Inflammatory macrophage treated with lipopolysaccharide for 1 hour (primary cell): ENCODE results near the gene BTRC.
"Not testable (repeated sequence)": the region's sequence is repeated elsewhere in the genome, so short reads cannot be mapped to it uniquely, and the experiment has no call there.

Experiments used
- DNase-seq, 2 donors: peaks; one replicate each; pipeline ENCODE4 v3.0.0-alpha.2; 2020 to 2022

Gene BTRC

DNA sequence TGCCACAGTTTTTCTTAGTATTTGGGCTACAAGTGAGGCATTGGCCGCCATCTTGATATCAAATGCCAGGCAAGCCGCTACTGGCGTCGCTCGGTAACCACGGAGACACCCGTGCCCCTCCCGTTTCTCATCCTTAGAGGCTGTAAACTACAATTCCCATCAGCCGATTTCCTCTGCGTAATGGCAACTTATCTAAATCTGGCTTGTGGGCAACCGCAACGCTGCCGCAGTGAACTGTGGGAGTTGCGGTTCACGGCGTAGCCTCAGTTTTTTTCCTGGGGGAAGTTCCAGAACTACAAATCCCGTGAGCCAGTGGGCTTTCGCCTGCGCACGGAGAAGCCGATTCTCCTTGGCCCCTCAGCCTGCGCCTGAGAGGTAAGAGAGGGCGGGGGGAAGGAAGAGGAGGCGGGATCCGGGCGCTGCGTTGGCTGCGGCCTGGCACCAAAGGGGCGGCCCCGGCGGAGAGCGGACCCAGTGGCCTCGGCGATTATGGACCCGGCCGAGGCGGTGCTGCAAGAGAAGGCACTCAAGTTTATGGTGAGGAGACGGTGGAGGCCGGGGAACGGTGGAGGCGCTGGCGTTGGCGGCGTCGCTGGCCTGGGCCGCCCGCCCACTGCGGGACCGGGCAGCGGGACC, at the start of gene BTRC:
TSS of gene BTRC (plus strand) at position 474 of the 636 bp plus-strand sequence. CDS start at position 490, 16 bp downstream.
- peak; percentile 98 to 99 for DNase-seq

- DNase-seq, result no peak
Measured at GRCh38 chr10:101304316-101304715, 49.6 kb upstream of the BTRC start.

DNA sequence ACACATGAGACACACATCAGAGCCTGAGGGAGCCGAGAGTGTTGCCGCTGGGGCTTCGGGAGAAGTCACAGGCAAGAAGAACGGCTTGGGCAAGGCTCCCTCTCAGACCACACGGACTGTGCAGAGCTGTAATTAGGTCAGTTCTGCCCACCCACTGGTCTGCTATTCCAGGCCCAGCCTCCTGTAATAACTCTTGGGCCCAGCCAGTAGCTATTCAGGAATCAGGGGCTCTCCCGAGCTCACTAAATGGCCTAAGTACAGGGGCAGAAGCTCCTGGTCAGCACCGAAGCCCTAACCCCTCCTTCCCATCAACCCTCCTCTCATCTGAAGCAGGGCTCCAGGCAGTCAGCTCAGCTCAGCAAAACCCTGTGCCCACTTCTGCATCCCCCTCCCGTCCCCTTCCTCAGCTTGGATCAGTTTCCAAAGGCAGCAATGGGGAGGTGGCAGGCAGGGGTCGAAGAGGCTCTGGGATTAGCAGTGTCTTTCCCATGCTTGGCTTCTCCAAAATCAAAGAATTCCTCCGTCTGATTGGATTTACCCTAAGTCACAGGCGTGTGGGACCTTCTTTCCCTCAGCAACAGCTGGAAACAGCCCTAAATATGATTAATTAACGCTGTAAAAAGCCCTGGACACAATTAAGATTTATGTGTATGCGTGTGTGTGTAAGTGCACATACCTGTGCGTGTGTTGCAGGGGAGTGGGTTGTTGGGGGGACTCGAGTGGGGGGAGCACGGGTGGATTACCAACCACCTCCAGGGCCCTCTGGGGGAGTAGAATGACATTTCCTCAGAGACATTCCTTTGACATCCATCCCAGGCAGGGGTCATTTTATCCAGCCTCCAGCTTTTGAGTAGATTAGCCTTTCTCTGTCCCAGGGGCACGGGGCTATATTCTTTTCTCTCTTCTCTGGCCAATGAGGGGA, 48.4 kb upstream of the BTRC start:
- no peak for DNase-seq

DNA sequence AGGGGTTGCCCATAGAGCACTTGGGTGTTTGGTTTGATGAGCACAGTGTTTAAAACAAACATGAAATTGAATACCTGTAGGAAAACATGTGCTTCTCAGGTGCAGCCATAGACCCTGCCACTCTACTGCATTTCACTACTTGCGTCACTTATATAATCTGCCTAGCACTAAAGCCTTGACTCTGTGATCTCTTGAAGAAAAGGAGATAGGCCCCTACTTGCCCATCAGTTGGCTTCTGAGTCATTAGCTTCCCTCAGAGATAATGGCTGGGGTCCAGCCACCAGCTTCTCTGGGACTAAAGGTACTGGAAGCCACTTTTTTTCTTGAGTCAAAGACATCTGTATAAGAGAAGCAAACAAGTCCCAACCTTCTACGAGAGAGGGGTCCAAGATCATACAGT, 45.9 kb upstream of the BTRC start:
- DNase-seq, result no peak

GRCh38 chr10:101310529-101311184, 43.3 kb upstream of the BTRC start:
- no peak for DNase-seq

GRCh38 chr10:101311185-101312066, 42.5 kb upstream of the BTRC start:
- DNase-seq, result no peak

- DNase-seq, result peak; percentile 15 to 34
Measured at GRCh38 chr10:101319241-101319915, 34.6 kb upstream of the BTRC start.

DNA sequence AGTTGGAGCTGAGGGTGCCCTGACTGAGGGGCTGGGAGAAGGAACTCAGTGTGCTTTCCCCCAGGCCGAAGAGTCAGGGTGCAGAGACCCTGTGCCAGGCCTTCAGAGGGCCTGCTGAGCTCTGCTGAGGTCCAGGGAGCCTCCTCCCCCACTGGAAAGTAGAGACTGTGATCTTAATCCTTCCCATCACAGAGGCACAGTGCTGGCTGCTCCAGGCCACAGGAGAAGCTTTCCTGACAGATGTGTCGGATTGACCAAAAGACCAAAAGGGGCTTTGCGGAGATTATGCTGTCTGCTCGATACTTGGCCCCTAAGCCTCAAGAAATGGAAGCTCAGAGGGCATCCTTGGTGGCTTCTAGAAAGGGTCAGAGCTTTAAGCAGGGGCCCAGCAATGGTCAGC, 32.9 kb upstream of the BTRC start:
- DNase-seq, result no peak

DNA sequence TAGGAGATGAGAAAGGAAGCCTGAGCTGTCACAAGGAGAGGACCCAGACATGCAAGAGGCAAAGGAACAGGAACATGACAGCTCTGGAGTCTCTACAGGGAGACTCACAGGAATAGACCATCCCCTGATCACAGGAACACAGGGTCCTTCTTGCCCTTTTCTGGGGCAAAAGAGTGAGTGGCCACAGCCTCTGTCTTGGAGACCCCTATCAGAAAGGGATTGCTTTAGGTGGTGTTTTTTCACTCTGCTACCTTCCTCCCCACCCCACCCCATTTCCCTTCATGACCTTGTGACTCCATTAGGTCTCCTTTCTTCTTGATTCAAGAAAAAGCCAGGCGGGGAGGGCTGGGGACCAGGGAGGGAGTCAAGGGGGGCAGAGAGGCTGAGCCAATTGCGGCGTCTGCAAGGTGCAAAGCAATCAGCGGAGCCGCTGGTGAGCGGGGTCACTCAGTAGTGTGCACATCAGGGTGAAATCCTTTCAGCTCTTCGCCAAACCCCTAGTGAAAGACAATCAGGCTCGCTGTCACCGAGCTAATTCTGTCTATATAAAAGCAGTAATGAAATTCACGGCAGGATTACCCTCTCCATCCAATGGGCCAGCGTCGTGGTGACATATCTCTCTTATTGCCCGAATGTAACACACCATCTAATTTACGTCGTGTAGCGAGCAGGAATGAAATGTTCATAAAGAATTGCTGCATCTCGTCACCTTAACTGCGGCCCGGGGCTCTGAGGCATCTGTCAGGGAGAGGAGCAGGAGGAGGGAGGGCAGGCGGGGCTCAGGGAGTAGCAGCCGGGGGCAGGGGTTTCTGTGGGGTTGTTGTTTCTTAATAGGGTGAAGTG, 31.5 kb upstream of the BTRC start:
- no peak for DNase-seq

GRCh38 chr10:101323495-101323894, 30.5 kb upstream of the BTRC start:
- DNase-seq, result no peak

GRCh38 chr10:101327454-101327853, 26.5 kb upstream of the BTRC start:
- DNase-seq, result not testable (repeated sequence)

- DNase-seq, result no peak
Measured at GRCh38 chr10:101329341-101330032, 24.5 kb upstream of the BTRC start.

- DNase-seq, result no peak
Measured at GRCh38 chr10:101330231-101330630, 23.7 kb upstream of the BTRC start.

GRCh38 chr10:101330631-101331225, 23.2 kb upstream of the BTRC start:
- no peak for DNase-seq

DNA sequence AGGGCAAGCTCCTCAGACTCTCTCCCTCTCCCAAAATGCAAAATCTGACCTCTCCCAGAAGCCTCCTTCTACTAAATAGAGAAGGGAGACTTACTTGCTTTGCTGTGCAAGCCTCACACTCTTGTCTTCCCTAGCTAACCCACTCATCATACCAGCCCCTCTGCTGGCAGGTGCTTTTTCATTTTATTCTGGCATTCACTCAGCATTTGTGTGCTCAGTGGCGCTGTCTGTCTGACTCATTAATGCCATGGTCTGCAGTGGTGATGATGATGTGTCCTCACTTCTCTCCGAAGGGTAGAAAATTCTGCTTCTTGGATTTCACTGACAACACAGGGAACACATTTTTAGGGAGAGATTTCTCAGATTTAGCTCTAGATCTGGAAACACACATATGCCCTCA, 22.0 kb upstream of the BTRC start:
- DNase-seq, result no peak

DNA sequence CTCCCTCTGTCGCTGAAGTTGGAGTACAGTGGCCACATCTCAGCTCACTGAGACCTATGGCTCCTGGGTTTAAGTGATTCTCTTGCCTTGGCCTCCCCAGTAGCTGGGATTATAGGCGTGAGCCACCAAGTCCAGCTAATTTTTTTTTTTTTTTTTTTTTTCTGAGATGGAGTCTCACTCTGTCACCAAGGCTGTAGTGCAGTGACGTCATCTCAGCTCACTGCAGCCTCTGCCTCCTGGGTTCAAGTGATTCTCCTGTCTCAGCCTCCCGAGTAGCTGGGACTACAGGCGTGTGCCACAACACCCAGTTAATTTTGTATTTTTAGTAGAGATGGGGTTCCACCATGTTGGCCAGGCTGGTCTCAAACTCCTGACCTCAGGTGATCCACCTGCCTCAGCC, 19.7 kb upstream of the BTRC start:
- DNase-seq, result not testable (repeated sequence)

DNA sequence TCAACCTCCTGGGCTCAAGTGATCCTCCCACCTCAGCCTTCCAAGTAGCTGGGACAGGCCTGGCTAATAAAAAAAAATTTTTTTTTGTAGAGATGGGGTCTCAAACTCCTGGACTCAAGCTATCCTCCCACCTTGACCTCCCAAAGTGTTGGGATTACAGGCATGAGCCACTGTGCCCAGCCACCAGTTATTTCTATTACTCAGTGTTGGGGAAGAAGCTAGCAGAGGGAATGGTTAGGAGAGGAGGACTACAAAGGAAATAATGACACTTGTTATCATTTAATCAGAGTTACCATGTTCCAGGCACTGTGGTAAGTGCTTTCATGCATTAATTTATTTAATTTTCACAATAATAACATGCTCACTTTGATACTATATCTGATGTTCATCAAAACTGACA, 17.6 kb upstream of the BTRC start:
- DNase-seq, result no peak

GRCh38 chr10:101337836-101338235, 16.1 kb upstream of the BTRC start:
- DNase-seq, result no peak

- DNase-seq, result no peak
Measured at GRCh38 chr10:101341438-101341837, 12.5 kb upstream of the BTRC start.

- DNase-seq, result no peak
Measured at GRCh38 chr10:101346177-101346576, 7.8 kb upstream of the BTRC start.
